SIG-M5 treated with dmso at 0.1 percent for 504 hours (cell line): Measurements from ENCODE around the gene SEMA4A.
"Not testable (repeated sequence)": the region's sequence is repeated elsewhere in the genome, so short reads cannot be mapped to it uniquely, and the experiment has no call there.

ENCODE experiments used
- DNase-seq: peaks from one replicate; lab custom pipeline; 2025; ENCODE audit not compliant: unreplicated experiment; lab: John Stamatoyannopoulos, UW

SEMA4A gene

GRCh38 chr1:156157506-156157905 is 4.1 kb downstream of the SEMA4A start:
- DNase-seq, result no peak

- DNase-seq, result no peak
Measured at GRCh38 chr1:156157966-156158365, 4.6 kb downstream of the SEMA4A start.

GRCh38 chr1:156160000-156160742 is 6.8 kb downstream of the SEMA4A start:
- no peak for DNase-seq

GRCh38 chr1:156160743-156161171 is 7.4 kb downstream of the SEMA4A start:
- no peak for DNase-seq

GRCh38 chr1:156162430-156163037 is 9.1 kb downstream of the SEMA4A start:
- no peak for DNase-seq

- no peak for DNase-seq
Measured at GRCh38 chr1:156163712-156164111, 10.3 kb downstream of the SEMA4A start.

- DNase-seq, result no peak
Measured at GRCh38 chr1:156164125-156164831, 10.9 kb downstream of the SEMA4A start.

GRCh38 chr1:156165083-156165482 is 11.7 kb downstream of the SEMA4A start:
- no peak for DNase-seq

GRCh38 chr1:156167536-156167935 is 14.2 kb downstream of the SEMA4A start:
- no peak for DNase-seq

- no peak for DNase-seq
Measured at GRCh38 chr1:156172696-156173470, 19.5 kb downstream of the SEMA4A start.

- DNase-seq, result no peak
Measured at GRCh38 chr1:156176610-156177210, 23.3 kb downstream of the SEMA4A start.

GRCh38 chr1:156177919-156178654 is 24.7 kb downstream of the SEMA4A start:
- no peak for DNase-seq

- DNase-seq, result no peak
Measured at GRCh38 chr1:156180471-156180870, 27.1 kb downstream of the SEMA4A start.

- not testable (repeated sequence) for DNase-seq
Measured at GRCh38 chr1:156181391-156181924, 28.1 kb downstream of the SEMA4A start.

GRCh38 chr1:156182010-156182779 is 28.8 kb downstream of the SEMA4A start:
- not testable (repeated sequence) for DNase-seq

- not testable (repeated sequence) for DNase-seq
Measured at GRCh38 chr1:156186347-156187177, 33.2 kb downstream of the SEMA4A start.

- not testable (repeated sequence) for DNase-seq
Measured at GRCh38 chr1:156190265-156190664, 36.9 kb downstream of the SEMA4A start.

GRCh38 chr1:156191292-156191964 is 38.0 kb downstream of the SEMA4A start:
- DNase-seq, result no peak
